ENCODE measurements around the gene PSMG2.

PSMG2 gene

GRCh38 chr18:12702221-12703095 is at the start of gene PSMG2, which contains the start of gene CEP76:
Gene PSMG2, plus strand, starts transcription at chr18:12703042. Its CDS starts 66 bp downstream, at chr18:12703108.
Gene CEP76, minus strand, starts transcription at chr18:12702723. Its CDS starts 175 bp downstream, at chr18:12702548.
- peak within 1 kb of the TSS; percentile 98 for H3K4me3 ChIP-seq (ENCODE audit: low read depth, low read length)
- peak; percentile 89 for DNase-seq (ENCODE audit: low read depth)
- no peak for TF ChIP-seq CTCF (conservative IDR thresholded peaks at IDR 0.05; ENCODE audit: low read depth, low read length)

GRCh38 chr18:12654971-12655370 is 47.9 kb upstream of the PSMG2 start:
- no peak for DNase-seq (ENCODE audit: low read depth)
- TF ChIP-seq CTCF (conservative IDR thresholded peaks at IDR 0.05; ENCODE audit: low read depth, low read length): no peak
- no peak overlapping the region for H3K4me3 ChIP-seq (ENCODE audit: low read depth, low read length)

GRCh38 chr18:12656605-12656937 is 46.3 kb upstream of the PSMG2 start:
- TF ChIP-seq CTCF (conservative IDR thresholded peaks at IDR 0.05; ENCODE audit: low read depth, low read length): no peak
- H3K4me3 ChIP-seq (ENCODE audit: low read depth, low read length): peak overlapping the region; percentile 81
- peak; percentile 34 for DNase-seq (ENCODE audit: low read depth)

GRCh38 chr18:12656938-12657683 is 45.7 kb upstream of the PSMG2 start:
- peak overlapping the region; percentile 81 for H3K4me3 ChIP-seq (ENCODE audit: low read depth, low read length)
- no peak for TF ChIP-seq CTCF (conservative IDR thresholded peaks at IDR 0.05; ENCODE audit: low read depth, low read length)
- DNase-seq (ENCODE audit: low read depth): peak; percentile 28

GRCh38 chr18:12657684-12658425 is 45.0 kb upstream of the PSMG2 start, which contains the start of gene SPIRE1:
Gene SPIRE1, minus strand, starts transcription at chr18:12658107. Its CDS starts 241 bp downstream, at chr18:12657866.
- no peak for TF ChIP-seq CTCF (conservative IDR thresholded peaks at IDR 0.05; ENCODE audit: low read depth, low read length)
- H3K4me3 ChIP-seq (ENCODE audit: low read depth, low read length): peak within 1 kb of the TSS; percentile 81

GRCh38 chr18:12658426-12659138 is 44.3 kb upstream of the PSMG2 start:
- H3K4me3 ChIP-seq (ENCODE audit: low read depth, low read length): peak overlapping the region; percentile 81
- DNase-seq (ENCODE audit: low read depth): peak; percentile 73
- TF ChIP-seq CTCF (conservative IDR thresholded peaks at IDR 0.05; ENCODE audit: low read depth, low read length): peak; percentile 39

More at GRCh38 chr18:12657684-12658425, 45.0 kb upstream of the PSMG2 start, which contains the start of gene SPIRE1:
- DNase-seq (ENCODE audit: low read depth): peak; percentile 54

Data from choroid plexus epithelial cell (primary cell).